Glutamatergic neuron (in vitro differentiated cells): ENCODE measurements around the gene JCHAIN. TPM values are rescaled to one million over a fixed set of nuclear protein-coding genes. Genes with fewer than 3 reads are reported as not detected.
"Not testable (repeated sequence)": the region's sequence is repeated elsewhere in the genome, so short reads cannot be mapped to it uniquely, and the experiment has no call there.

Source experiments
- DNase-seq: peaks from one replicate; pipeline ENCODE4 v3.0.0; 2022
- H3K27ac Mint-ChIP-seq: one replicate; pipeline ENCODE4 v1.8.0; 2020; ENCODE audit warnings: mild to moderate bottlenecking, mixed read lengths, inconsistent platforms; ENCODE audit not compliant: unreplicated experiment
- H3K27me3 Mint-ChIP-seq: one replicate; pipeline ENCODE4 v1.8.0; 2020; ENCODE audit warnings: mild to moderate bottlenecking, moderate library complexity, mixed read lengths, inconsistent platforms; ENCODE audit not compliant: unreplicated experiment
- H3K36me3 Mint-ChIP-seq: one replicate; pipeline ENCODE4 v1.8.0; 2020; ENCODE audit warnings: mild to moderate bottlenecking, mixed read lengths, inconsistent platforms; ENCODE audit not compliant: unreplicated experiment
- H3K4me1 Mint-ChIP-seq: one replicate; pipeline ENCODE4 v1.8.0; 2020; ENCODE audit warnings: mild to moderate bottlenecking, low read depth, mixed read lengths, inconsistent platforms; ENCODE audit not compliant: unreplicated experiment
- H3K4me3 Mint-ChIP-seq: one replicate; pipeline ENCODE4 v1.8.0; 2020; ENCODE audit warnings: mild to moderate bottlenecking, mixed read lengths, inconsistent platforms; ENCODE audit not compliant: unreplicated experiment
- H3K9me3 Mint-ChIP-seq: one replicate; pipeline ENCODE4 v1.8.0; 2020; ENCODE audit warnings: mild to moderate bottlenecking, moderate library complexity, mixed read lengths, inconsistent platforms; ENCODE audit not compliant: unreplicated experiment
- total RNA-seq: library from RNA; stranded (reverse); fragmentation: NEBNext Ultra II Directional; extraction: Animal tissue kit (Norgen Biotek cat#: 25700); gene quantifications from one replicate; pipeline ENCODE4 v1.2.1, GENCODE V29; 2021; ENCODE audit not compliant: unreplicated experiment
- TF ChIP-seq, protein P1 (sequence below): fragments of 200-600 bp; sonication (generic); IDR thresholded peaks from one replicate; pipeline ENCODE4 v1.5.0; 2021; ENCODE audit not compliant: partially characterized antibody, unreplicated experiment

Gene JCHAIN
- total RNA-seq, 1 donor from 2014 or later: not detected

GRCh38 chr4:70691661-70692060, 25.4 kb upstream of the JCHAIN start:
- no peaks in the 10 kb centered on the region for H3K27me3 Mint-ChIP-seq
- peaks cover 5% of the 10 kb centered on the region for H3K9me3 Mint-ChIP-seq
- no peak overlapping the region for H3K4me3 Mint-ChIP-seq
- no peak overlapping the region for H3K27ac Mint-ChIP-seq
- TF ChIP-seq, protein P1, sequence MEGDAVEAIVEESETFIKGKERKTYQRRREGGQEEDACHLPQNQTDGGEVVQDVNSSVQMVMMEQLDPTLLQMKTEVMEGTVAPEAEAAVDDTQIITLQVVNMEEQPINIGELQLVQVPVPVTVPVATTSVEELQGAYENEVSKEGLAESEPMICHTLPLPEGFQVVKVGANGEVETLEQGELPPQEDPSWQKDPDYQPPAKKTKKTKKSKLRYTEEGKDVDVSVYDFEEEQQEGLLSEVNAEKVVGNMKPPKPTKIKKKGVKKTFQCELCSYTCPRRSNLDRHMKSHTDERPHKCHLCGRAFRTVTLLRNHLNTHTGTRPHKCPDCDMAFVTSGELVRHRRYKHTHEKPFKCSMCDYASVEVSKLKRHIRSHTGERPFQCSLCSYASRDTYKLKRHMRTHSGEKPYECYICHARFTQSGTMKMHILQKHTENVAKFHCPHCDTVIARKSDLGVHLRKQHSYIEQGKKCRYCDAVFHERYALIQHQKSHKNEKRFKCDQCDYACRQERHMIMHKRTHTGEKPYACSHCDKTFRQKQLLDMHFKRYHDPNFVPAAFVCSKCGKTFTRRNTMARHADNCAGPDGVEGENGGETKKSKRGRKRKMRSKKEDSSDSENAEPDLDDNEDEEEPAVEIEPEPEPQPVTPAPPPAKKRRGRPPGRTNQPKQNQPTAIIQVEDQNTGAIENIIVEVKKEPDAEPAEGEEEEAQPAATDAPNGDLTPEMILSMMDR: no peak
- H3K4me1 Mint-ChIP-seq: peaks cover 8% of the 10 kb centered on the region
- no peak for DNase-seq
- no peaks in the 10 kb centered on the region for H3K36me3 Mint-ChIP-seq

DNA sequence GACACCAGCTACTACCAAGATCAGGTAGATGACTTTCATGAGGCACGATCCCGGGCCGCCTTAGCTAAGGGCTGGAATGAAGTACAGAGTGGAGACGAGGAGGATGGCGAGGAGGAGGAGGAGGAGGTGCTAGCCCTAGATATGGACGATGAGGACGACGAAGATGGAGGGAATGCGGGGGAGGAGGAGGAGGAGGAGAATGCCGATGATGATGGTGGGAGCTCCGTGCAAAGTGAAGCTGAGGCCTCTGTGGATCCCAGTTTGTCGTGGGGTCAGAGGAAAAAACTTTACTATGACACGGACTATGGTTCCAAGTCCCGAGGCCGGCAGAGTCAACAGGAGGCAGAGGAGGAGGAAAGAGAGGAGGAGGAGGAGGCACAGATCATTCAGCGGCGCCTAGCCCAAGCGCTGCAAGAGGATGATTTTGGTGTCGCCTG, 22.5 kb upstream of the JCHAIN start:
- DNase-seq: no peak
- Mint-ChIP-seq H3K9me3 (peaks cover 5% of the 10 kb centered on the region), H3K4me3 (peak overlapping the region; percentile 99), H3K27me3 (no peaks in the 10 kb centered on the region), H3K4me1 (peaks cover 8% of the 10 kb centered on the region), H3K27ac (peak overlapping the region; percentile 96), H3K36me3 (no peaks in the 10 kb centered on the region)
- TF ChIP-seq, protein P1: no peak

DNA sequence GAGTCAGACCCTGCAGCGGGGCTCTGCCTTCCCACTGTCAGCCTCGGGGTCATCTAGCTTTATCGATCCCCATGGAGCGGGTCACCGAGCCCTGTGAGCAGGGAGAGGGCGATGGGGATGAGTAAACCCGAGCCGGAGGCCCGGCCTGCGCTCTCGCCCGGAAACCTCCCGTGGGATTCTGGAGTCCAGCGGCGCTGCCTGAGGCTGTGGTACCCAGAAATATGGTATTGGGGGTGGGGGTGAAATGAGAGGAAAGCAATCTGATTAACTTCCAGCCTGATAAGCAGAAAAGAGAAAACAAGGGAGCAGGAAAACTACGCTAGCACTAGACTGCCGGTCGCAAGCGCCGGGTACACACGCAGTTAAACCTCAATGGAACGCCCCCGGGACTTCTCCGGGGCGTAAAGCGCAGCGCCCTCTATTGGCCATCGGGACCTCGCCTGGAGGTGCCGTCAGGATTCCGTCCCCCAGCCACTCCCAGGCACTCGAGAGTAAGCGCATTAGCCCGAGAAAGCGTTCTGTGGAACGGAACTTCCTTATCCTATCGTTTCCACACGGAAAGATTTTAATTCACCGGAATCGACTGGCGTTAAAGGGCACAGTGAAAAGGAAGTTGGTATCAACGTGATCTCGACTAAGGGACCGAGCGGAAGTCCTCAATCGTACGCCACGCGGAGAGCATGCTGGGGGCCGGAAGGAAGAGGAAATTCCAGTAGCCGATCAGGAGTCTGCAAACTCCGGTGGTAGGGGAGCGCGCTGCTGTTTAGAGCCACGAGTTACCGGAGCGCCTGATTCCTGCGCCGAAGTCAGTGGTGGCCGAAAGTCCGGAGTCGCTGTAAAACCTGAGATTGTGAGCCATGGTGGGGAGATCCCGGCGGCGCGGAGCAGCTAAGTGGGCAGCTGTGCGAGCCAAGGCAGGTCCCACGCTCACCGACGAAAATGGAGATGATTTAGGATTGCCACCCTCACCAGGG, 21.8 kb upstream of the JCHAIN start, which contains the start of gene UTP3:
Gene UTP3, plus strand, starts transcription at position 712 of the 974 bp plus-strand sequence. Its CDS starts 146 bp downstream, at position 858.
- Mint-ChIP-seq H3K27me3 (no peaks in the 10 kb centered on the region), H3K27ac (peak within 1 kb of the TSS; percentile 96), H3K4me1 (peaks cover 8% of the 10 kb centered on the region), H3K4me3 (peak within 1 kb of the TSS; percentile 99), H3K36me3 (no peaks in the 10 kb centered on the region), H3K9me3 (peaks cover 5% of the 10 kb centered on the region)
- peak; percentile 96 for DNase-seq
- TF ChIP-seq, protein P1: peak; percentile 87

- H3K4me3 Mint-ChIP-seq: peak overlapping the region; percentile 99
- no peaks in the 10 kb centered on the region for H3K36me3 Mint-ChIP-seq
- H3K27ac Mint-ChIP-seq: peak overlapping the region; percentile 96
- DNase-seq: peak; percentile 16
- TF ChIP-seq, protein P1: no peak
- peaks cover 5% of the 10 kb centered on the region for H3K9me3 Mint-ChIP-seq
- no peaks in the 10 kb centered on the region for H3K27me3 Mint-ChIP-seq
- H3K4me1 Mint-ChIP-seq: peaks cover 8% of the 10 kb centered on the region
These were observed 21.1 kb upstream of the JCHAIN start for GRCh38 chr4:70687392-70687791.

GRCh38 chr4:70682142-70682541, 15.8 kb upstream of the JCHAIN start:
- H3K27ac Mint-ChIP-seq, DNase-seq, H3K9me3 Mint-ChIP-seq, H3K27me3 Mint-ChIP-seq, H3K4me1 Mint-ChIP-seq, H3K36me3 Mint-ChIP-seq, H3K4me3 Mint-ChIP-seq: not testable (repeated sequence)
